A673 (cell line): Measurements from ENCODE around the gene CDX1. TPM values are rescaled to one million over a fixed set of nuclear protein-coding genes. Genes with fewer than 3 reads are reported as not detected.

Experiments
- BruUV-seq: library from RNA; stranded (reverse); fragments of 400-500 nt; replicated peaks from 2 replicates; lab custom pipeline; 2021; lab: Mats Ljungman, UMichigan
- CTCF ChIA-PET: fragments of 300-600 bp; sonication (Branson Sonifier 250); formaldehyde crosslinking; loops from one replicate; lab custom pipeline; 2022; ENCODE audit warnings: antibody characterized with exemption; lab: Charles Lee
- POLR2A ChIA-PET: fragments of 300-600 bp; sonication (Branson Sonifier 250); formaldehyde crosslinking; loops from one replicate; lab custom pipeline; 2022; ENCODE audit warnings: antibody characterized with exemption; ENCODE audit not compliant: low non-redundant PET; lab: Charles Lee
- DNase-seq: peaks from one replicate; pipeline ENCODE4 v3.0.0-alpha.2; 2015; ENCODE audit warnings: low spot score
- H3K27ac ChIP-seq: fragments of 200-600 bp; sonication (generic); 2 replicates; pipeline ENCODE4 v1.5.1; 2016; ENCODE audit warnings: mixed run types, low read depth, mild to moderate bottlenecking, mixed read lengths, antibody characterized with exemption, low read length; ENCODE audit not compliant: poor library complexity, severe bottlenecking
- H3K27me3 ChIP-seq: fragments of 200-600 bp; sonication (generic); replicated peaks from 2 replicates; pipeline ENCODE4 v1.6.1; 2017; ENCODE audit warnings: mixed run types, low read depth, mild to moderate bottlenecking, mixed read lengths, antibody characterized with exemption, low read length; ENCODE audit not compliant: insufficient read depth, poor library complexity
- H3K36me3 ChIP-seq: fragments of 200-600 bp; sonication (generic); 2 replicates; pipeline ENCODE4 v1.6.1; 2016; ENCODE audit warnings: mixed run types, mild to moderate bottlenecking, mixed read lengths, antibody characterized with exemption, low read length; ENCODE audit not compliant: insufficient read depth, poor library complexity, severe bottlenecking
- H3K4me1 ChIP-seq: fragments of 200-600 bp; sonication (generic); 2 replicates; pipeline ENCODE4 v1.6.1; 2017; ENCODE audit warnings: mixed run types, mild to moderate bottlenecking, mixed read lengths, antibody characterized with exemption, low read length; ENCODE audit not compliant: insufficient read depth, poor library complexity, severe bottlenecking
- H3K4me3 ChIP-seq: fragments of 200-600 bp; sonication (generic); 2 replicates; pipeline ENCODE4 v1.5.1; 2016; ENCODE audit warnings: low read depth, mixed run types, mild to moderate bottlenecking, mixed read lengths, low read length; ENCODE audit not compliant: poor library complexity, severe bottlenecking
- H3K9me3 ChIP-seq: fragments of 200-600 bp; sonication (generic); 2 replicates; pipeline ENCODE4 v1.6.1; 2016; ENCODE audit warnings: mixed run types, low read depth, mild to moderate bottlenecking, mixed read lengths, antibody characterized with exemption, low read length; ENCODE audit not compliant: poor library complexity, severe bottlenecking
- CTCF ChIP-seq: fragments of 300-800, 200-600 bp; sonication (generic); conservative IDR thresholded peaks from 2 replicates; pipeline ENCODE4 v1.5.1; 2017; ENCODE audit warnings: low read depth, mild to moderate bottlenecking, antibody characterized with exemption, low read length, moderate library complexity, mixed read lengths
- EZH2 ChIP-seq: fragments of 200-600 bp; sonication (generic); IDR thresholded peaks from 2 replicates; pipeline ENCODE4 v1.6.1; 2017; ENCODE audit warnings: borderline replicate concordance, low read depth, mild to moderate bottlenecking, mixed read lengths, antibody characterized with exemption, low read length; ENCODE audit not compliant: poor library complexity, severe bottlenecking
- intact Hi-C: fragments of 100-400 bp; cut with micrococcal nuclease; formaldehyde crosslinking; loops from one replicate; pipeline ENCODE4 v1.10.0; 2022; ENCODE audit not compliant: unreplicated experiment
- total RNA-seq: library from RNA; stranded (reverse); gene quantifications from 2 replicates; pipeline ENCODE4 v1.2.3, GENCODE V29; 2021

The CDX1 gene
- total RNA-seq, 1 experiment from 2014 or later, result not detected

GRCh38 chr5:150146235-150146634, 20.3 kb upstream of the CDX1 start:
- POLR2A ChIA-PET, result no interaction called here
- no peak for DNase-seq
- no peak overlapping the region for H3K27ac ChIP-seq
- no peak overlapping the region for H3K4me3 ChIP-seq
- H3K4me1 ChIP-seq, result peaks cover 33% of the 10 kb centered on the region
- no peaks in the 10 kb centered on the region for H3K36me3 ChIP-seq
- no TSS peak for BruUV-seq
- intact Hi-C loops, result no loop called here
- TF ChIP-seq CTCF (no peak), EZH2 (no peak)
- no peaks in the 10 kb centered on the region for H3K9me3 ChIP-seq
- CTCF ChIA-PET, result no interaction called here
- H3K27me3 ChIP-seq, result no peaks in the 10 kb centered on the region

GRCh38 chr5:150146862-150147601, 19.5 kb upstream of the CDX1 start:
- no TSS peak for BruUV-seq
- H3K27ac ChIP-seq, result no peak overlapping the region
- H3K4me3 ChIP-seq, result no peak overlapping the region
- H3K9me3 ChIP-seq, result no peaks in the 10 kb centered on the region
- H3K36me3 ChIP-seq, result no peaks in the 10 kb centered on the region
- ChIA-PET POLR2A (no interaction called here), CTCF (no interaction called here)
- DNase-seq, result no peak
- no peak for TF ChIP-seq CTCF
- no peak for TF ChIP-seq EZH2
- intact Hi-C loops, result no loop called here
- no peaks in the 10 kb centered on the region for H3K27me3 ChIP-seq
- peaks cover 33% of the 10 kb centered on the region for H3K4me1 ChIP-seq

GRCh38 chr5:150147670-150148069, 18.9 kb upstream of the CDX1 start:
- Histone ChIP-seq H3K9me3 (no peaks in the 10 kb centered on the region), H3K27ac (no peak overlapping the region), H3K36me3 (no peaks in the 10 kb centered on the region), H3K27me3 (no peaks in the 10 kb centered on the region), H3K4me1 (peaks cover 30% of the 10 kb centered on the region), H3K4me3 (no peak overlapping the region)
- DNase-seq, result no peak
- no peak for TF ChIP-seq EZH2
- no peak for TF ChIP-seq CTCF
- ChIA-PET CTCF (no interaction called here), POLR2A (no interaction called here)
- BruUV-seq, result no TSS peak
- intact Hi-C loops, result no loop called here
